Activated CD4-positive, alpha-beta T cell treated with anti-CD3 and anti-CD28 coated beads, Interleukin-2, Interleukin-4, amounts not matched to agents 100 ng/mL and 50 ng/mL, durations not matched to agents 16 hours and 8 hours (primary cell): Measurements from ENCODE around the gene ZNF595.
"Not testable (repeated sequence)": the region's sequence is repeated elsewhere in the genome, so short reads cannot be mapped to it uniquely, and the experiment has no call there.

Experiments
- DNase-seq: peaks from one replicate; pipeline ENCODE4 v3.0.0-alpha.2; 2020; ENCODE audit warnings: low spot score

ZNF595 gene

DNA sequence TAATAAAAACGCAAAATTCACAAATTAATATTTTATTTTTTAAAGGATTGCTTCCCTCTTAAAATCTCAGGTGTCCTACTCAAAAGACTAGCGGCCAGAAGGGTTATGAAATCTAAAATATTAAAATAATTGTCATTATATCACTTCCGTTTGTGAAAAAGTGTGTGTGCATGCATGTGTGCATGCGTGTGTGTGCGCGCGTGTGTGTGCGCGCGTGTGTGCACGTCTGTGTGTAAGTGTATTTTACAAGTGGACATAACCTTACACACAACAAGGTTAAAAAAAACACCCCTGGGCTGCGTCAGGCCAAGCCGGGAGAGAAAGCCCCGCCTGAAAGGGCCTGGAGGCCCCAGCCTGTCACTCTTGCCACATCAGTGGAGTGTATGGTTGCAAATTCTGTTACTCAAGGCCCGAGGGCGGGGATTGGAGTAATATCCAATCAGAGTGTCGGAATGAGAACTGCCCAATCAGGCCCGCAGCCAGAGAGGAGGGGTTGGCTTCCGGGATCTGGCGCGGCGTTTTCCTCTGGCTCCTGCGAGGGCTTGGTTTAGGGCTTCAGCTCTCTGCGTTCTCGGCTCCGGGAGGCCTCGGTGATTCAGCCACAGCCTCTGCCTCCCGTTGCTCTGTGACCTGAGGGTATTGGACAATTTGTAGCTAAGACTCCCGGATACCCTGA lies at the start of gene ZNF595:
ZNF595 (plus strand) TSS at position 518 of the 676 bp plus-strand sequence. CDS start 168 bp downstream, outside the sequence.
- not testable (repeated sequence) for DNase-seq

GRCh38 chr4:9937-10870 lies 42.9 kb upstream of the ZNF595 start:
- not testable (repeated sequence) for DNase-seq

DNA sequence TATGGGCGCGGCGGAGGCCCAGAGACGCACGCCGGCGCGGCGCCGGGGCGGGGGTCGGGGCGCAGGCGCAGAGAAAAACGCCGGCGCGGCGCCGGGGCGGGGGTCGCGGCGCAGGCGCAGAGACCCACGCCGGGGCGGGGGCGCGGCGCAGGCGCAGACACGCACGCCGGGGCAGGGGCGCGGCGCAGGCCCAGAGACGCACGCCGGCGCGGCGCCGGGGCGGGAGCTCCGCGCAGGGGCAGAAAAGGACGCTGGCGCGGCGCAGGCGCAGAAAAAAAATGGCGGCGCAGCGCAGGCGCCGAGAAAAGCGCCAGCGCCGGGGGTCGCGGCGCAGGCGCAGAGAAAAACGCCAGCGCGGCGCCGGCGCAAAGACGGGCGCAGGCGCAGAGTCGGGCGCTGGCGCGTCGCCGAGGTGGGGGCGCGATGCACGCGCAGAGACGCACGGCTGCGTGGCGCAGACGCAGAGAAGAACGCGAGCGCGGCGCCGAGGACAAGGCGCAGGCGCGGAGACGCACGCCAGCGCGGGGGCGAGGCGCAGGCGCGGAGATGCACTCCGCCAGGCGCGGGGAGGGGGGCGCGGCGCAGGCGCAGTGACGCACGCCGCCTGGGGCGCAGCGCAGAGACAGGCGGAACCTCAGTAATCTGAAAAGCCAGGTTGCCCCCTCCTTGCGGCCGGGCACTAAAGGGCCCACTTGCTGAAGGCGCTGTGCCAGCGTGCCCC lies 41.9 kb upstream of the ZNF595 start:
- not testable (repeated sequence) for DNase-seq

DNA sequence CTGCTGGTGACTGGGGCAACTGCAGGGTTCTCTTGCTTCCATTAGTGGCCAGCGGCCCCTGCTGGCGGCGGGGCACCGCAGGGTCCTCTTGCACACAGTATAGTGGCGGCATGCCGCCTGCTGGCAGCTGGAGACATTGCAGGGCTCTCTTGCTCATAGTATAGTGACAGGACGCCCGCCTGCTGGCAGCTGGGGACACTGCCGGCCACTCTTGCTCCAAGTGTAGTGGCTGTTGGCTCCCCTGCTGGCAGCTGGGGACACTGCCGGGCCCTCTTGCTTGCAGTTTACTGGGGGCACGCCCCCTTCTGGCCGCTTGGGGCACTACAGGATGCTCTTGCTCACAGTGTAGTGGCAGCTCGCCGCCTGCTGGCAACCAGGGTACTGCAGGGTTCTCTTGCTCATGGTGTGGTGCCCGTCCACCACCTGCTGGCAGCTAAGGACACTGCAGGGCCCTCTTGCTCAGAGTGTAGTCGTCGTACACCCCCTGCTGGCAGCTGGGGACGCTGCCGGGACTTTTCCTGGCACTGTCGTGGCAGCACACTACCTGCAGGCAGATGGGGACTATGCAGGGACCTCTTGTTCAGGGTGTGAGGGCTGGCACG lies 41.2 kb upstream of the ZNF595 start:
- not testable (repeated sequence) for DNase-seq

DNA sequence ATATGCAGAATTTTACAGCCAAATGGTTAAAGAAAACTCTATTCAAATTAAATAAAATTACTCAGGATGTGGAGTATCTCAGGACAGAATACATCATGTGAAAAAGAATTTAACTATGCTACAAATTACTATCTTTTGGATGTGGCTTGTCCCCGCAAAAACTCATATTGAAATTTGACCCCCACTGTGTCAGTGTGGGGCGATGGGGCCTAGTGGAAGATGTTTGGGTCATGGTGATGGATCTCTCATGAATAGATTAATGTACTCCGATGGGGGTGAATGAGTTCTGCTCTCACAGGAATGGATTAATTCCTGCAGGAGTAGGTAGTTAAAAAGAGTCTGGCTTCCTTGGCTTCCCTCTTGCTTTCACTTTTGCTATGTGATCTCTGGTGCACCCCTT lies 35.0 kb upstream of the ZNF595 start:
- not testable (repeated sequence) for DNase-seq

GRCh38 chr4:18589-18988 lies 34.5 kb upstream of the ZNF595 start:
- DNase-seq: not testable (repeated sequence)

GRCh38 chr4:22882-23281 lies 30.2 kb upstream of the ZNF595 start:
- not testable (repeated sequence) for DNase-seq

- DNase-seq: not testable (repeated sequence)
These were observed 28.8 kb upstream of the ZNF595 start for GRCh38 chr4:24359-24758.

DNA sequence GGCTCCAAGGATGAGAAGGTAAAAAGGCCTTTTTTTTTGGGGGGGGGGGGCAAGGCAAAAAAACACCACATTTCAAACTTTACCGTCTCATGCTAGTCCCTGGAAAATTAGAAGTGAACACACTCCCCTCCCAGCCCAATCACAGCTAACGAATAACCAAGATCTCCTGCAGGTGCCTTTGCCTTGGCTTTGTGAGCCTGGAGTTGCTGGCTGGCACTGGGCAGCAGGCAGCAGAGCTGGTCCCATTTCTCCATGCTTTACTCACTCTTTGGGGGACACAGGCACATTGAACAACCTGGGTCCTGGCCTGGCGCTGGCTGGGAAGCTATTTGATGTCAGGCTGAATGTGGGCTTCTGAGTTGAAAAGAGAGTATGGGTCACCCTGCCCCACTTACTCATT lies 25.6 kb upstream of the ZNF595 start:
- DNase-seq: not testable (repeated sequence)

DNA sequence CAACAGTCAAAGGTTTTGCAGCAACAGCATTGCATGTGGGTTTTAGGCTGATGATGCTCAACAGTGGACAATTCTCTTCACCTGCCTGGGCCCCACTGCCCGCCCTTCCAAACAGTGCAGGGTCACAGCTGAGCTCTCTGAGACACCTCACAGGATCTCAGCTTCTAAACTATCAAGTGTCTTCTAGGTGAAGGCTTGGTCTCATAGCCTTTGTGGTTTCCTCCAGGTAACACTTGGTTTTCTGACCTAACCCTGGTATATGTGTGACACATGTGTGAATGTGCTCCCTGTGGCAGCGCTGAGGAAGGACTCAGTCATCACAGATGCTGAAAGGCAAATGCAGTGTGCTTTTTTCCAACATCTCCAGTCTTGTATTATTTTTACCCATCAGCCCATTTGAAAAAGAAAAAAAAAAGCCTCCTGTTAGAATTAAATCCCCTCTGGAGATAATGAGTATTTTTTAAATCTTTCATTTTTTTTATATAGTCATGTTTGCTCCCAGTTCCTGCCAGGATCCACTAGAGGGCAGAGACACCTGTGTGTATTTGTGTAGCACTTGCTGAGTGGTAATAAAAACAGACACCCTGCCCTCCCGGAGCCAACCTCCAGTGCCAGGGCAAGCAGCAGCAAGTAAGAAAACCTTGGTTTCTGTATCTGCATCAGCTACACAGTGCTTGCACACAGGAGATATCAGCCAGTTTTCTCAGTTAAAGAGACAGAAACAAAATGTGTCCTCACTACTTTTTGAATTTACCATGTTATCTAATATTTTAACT lies 24.2 kb upstream of the ZNF595 start:
- DNase-seq: not testable (repeated sequence)

DNA sequence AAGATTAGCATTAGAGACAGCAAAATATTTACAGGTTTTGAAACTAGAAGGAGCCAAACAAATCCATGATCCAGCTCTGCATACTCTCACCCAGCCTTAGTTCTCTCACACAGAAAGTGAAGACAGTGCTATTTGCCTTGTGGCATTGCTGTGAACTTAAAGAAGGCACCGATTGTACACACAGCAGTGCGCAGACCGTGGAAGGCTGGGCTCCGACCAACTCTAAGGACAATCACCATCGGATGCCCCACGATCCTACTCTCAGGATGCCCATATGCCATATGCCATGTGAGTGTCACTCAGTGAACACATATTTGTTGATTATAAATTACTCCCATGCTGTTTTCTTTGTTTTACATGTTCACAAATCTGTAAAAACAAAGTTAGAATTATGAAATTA lies 19.8 kb upstream of the ZNF595 start:
- not testable (repeated sequence) for DNase-seq

- not testable (repeated sequence) for DNase-seq
These were observed 16.3 kb upstream of the ZNF595 start for GRCh38 chr4:36559-37415.

DNA sequence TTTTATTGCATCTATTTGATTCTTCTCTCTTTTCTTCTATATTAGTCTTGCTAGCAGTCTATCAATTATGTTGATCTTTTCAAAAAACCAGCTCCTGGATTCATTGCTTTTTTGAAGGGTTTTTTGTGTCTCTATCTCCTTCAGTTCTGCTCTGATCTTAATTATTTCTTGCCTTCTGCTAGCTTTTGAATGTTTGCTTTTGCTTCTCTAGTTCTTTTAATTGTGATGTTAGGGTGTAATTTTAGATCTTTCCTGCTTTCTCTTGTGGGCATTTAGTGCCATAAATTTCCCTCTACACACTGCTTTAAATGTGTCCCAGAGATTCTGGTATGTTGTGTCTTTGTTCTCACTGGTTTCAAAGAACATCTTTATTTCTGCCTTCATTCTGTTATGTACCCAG lies 14.9 kb upstream of the ZNF595 start:
- DNase-seq: not testable (repeated sequence)

DNA sequence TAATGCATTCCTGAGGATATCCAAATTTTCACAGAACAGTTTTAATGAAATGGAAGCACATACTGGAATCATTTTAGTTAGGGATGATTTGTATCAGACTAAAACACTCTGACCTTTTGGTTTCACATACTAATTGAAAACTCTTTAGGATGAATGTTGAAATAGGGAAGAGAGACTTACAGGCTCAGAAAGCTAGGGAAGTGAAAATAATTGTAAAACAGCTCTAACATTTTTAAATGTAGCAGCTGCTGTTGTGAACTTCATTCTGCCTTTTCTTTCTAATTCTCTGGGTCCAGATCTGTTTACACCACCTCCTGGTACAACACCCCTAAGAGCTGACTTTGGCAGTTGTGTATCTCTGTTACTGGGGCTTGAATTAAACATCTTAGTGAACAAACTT lies 9.7 kb upstream of the ZNF595 start:
- DNase-seq: not testable (repeated sequence)

DNA sequence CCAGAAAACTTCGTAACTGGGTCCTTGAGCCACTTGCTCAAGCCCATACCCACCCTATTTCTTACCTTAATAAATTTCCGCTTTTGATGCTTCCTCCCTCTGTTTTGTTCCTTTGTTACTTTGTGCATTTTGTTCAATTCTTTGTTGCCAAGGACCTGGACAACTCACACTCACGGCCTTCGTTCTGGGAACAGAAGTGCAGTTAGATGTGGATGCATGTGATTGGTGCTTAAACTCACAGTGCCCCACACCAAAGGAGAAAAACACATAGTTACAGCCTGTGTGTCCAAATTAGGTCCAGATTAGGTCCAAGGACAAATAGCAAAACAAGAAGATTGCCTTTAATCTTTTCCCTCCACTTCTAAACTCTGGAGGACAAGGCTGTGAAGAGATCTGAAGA lies 1.9 kb upstream of the ZNF595 start:
- DNase-seq: not testable (repeated sequence)

- not testable (repeated sequence) for DNase-seq
These were observed 1.4 kb upstream of the ZNF595 start for GRCh38 chr4:51655-52277.

GRCh38 chr4:53521-53920 lies 400 bp downstream of the ZNF595 start:
- not testable (repeated sequence) for DNase-seq

DNA sequence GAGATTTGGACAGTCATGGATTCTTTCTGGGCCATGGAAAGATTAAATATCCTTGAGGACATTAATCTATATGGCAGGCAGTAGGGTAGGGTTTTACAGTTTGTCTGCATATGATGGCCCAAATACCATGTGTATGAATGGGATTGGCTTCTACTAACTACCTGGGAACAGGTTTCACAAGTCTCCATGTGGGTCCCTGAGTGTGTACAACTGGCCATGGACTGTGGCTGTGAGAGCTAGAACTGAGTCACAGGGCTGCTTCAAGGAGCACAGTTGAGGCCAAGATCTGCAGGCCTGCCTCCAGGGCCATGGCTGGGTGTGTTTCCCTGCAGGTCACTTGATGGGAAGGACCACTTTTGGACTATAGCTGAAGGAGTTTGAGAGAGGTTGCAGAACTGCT lies 11.6 kb downstream of the ZNF595 start:
- DNase-seq: not testable (repeated sequence)

GRCh38 chr4:71830-72229 lies 18.7 kb downstream of the ZNF595 start:
- no peak for DNase-seq

DNA sequence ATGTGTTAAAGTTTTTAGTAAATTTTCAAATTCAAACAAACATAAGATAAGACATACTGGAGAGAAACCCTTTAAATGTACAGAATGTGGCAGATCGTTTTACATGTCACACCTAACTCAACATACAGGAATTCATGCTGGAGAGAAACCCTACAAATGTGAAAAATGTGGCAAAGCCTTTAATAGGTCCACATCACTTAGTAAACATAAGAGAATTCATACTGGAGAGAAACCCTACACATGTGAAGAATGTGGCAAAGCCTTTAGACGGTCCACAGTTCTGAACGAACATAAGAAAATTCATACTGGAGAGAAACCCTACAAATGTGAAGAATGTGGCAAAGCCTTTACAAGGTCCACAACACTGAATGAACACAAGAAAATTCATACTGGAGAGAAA lies 32.8 kb downstream of the ZNF595 start:
- no peak for DNase-seq
